SW480 (cell line): ENCODE measurements around the gene DNMBP.
A peak's percentile ranks its signal among the peaks of the same experiment; 100 is the strongest.
"Not testable (repeated sequence)": the region's sequence is repeated elsewhere in the genome, so short reads cannot be mapped to it uniquely, and the experiment has no call there.

ENCODE experiments used
- DNase-seq: peaks from one replicate; pipeline ENCODE4 v3.0.0-alpha.2; 2016; ENCODE audit warnings: low spot score

The DNMBP gene

GRCh38 chr10:99984211-99985034 is 25.3 kb downstream of the DNMBP start:
- DNase-seq: no peak

GRCh38 chr10:99983280-99983988 is 26.3 kb downstream of the DNMBP start:
- DNase-seq: no peak

GRCh38 chr10:99982728-99983127 is 27.0 kb downstream of the DNMBP start:
- no peak for DNase-seq

GRCh38 chr10:99981581-99982199 is 28.1 kb downstream of the DNMBP start:
- no peak for DNase-seq

GRCh38 chr10:99979066-99979685 is 30.6 kb downstream of the DNMBP start:
- DNase-seq: no peak

GRCh38 chr10:99977916-99978315 is 31.8 kb downstream of the DNMBP start:
- DNase-seq: no peak

GRCh38 chr10:99976886-99977665 is 32.7 kb downstream of the DNMBP start:
- no peak for DNase-seq

- no peak for DNase-seq
Measured at GRCh38 chr10:99975942-99976809, 33.6 kb downstream of the DNMBP start.

- DNase-seq: no peak
Measured at GRCh38 chr10:99975106-99975829, 34.5 kb downstream of the DNMBP start.

- no peak for DNase-seq
Measured at GRCh38 chr10:99973190-99973589, 36.6 kb downstream of the DNMBP start.

- DNase-seq: no peak
Measured at GRCh38 chr10:99967961-99968360, 41.8 kb downstream of the DNMBP start.

GRCh38 chr10:99966306-99966705 is 43.4 kb downstream of the DNMBP start:
- peak; percentile 39 for DNase-seq

- no peak for DNase-seq
Measured at GRCh38 chr10:99965700-99966099, 44.0 kb downstream of the DNMBP start.

GRCh38 chr10:99964791-99965190 is 45.0 kb downstream of the DNMBP start:
- no peak for DNase-seq

GRCh38 chr10:99963467-99964165 is 46.1 kb downstream of the DNMBP start:
- DNase-seq: not testable (repeated sequence)

GRCh38 chr10:99958806-99959205 is 50.9 kb downstream of the DNMBP start:
- no peak for DNase-seq

- DNase-seq: no peak
Measured at GRCh38 chr10:99958302-99958701, 51.4 kb downstream of the DNMBP start.

GRCh38 chr10:99953510-99953909 is 56.2 kb downstream of the DNMBP start:
- DNase-seq: not testable (repeated sequence)

GRCh38 chr10:99952799-99953198 is 56.9 kb downstream of the DNMBP start:
- DNase-seq: no peak
